ENCODE results near the gene PRPF40B.

DNA sequence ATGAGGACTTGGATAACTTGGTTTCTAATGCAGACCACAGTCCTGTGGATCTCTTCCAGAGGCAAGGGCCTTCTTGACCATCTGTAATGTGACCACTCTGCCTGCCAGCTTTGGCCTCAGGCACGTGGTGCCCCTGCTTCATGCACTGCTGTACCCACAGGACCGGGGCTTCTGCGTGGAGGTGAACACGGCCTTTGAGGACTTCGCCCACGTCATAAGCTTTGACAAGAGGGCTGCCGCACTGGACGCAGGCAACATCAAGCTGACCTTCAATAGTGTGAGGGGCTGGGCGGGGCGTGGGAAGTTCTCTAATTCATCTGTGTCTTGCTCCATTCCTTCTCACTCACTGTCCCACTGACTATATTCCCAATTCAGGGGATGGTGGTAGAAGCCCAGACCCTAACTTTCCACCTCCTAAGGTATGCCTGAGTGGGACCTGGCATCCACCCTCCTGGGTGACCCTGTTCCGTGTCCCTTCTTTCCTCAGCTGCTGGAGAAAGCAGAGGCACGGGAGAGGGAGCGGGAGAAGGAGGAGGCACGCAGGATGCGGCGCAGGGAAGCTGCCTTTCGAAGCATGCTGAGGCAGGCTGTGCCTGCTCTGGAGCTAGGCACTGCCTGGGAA lies 18.5 kb downstream of the PRPF40B start:
- TF ChIP-seq, protein P1, sequence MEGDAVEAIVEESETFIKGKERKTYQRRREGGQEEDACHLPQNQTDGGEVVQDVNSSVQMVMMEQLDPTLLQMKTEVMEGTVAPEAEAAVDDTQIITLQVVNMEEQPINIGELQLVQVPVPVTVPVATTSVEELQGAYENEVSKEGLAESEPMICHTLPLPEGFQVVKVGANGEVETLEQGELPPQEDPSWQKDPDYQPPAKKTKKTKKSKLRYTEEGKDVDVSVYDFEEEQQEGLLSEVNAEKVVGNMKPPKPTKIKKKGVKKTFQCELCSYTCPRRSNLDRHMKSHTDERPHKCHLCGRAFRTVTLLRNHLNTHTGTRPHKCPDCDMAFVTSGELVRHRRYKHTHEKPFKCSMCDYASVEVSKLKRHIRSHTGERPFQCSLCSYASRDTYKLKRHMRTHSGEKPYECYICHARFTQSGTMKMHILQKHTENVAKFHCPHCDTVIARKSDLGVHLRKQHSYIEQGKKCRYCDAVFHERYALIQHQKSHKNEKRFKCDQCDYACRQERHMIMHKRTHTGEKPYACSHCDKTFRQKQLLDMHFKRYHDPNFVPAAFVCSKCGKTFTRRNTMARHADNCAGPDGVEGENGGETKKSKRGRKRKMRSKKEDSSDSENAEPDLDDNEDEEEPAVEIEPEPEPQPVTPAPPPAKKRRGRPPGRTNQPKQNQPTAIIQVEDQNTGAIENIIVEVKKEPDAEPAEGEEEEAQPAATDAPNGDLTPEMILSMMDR (IDR thresholded peaks at IDR 0.05; ENCODE audit: low read depth, low read length), result no peak
- TF ChIP-seq POLR2A (IDR thresholded peaks at IDR 0.05; ENCODE audit: extremely low read depth, insufficient read length) (no peak), MYC (IDR thresholded peaks at IDR 0.05; ENCODE audit: low read depth, low read length) (no peak)
